ENCODE results near the gene YIF1A. TPM values are rescaled to one million over a fixed set of nuclear protein-coding genes. Genes with fewer than 3 reads are reported as not detected.

The YIF1A gene, protein sequence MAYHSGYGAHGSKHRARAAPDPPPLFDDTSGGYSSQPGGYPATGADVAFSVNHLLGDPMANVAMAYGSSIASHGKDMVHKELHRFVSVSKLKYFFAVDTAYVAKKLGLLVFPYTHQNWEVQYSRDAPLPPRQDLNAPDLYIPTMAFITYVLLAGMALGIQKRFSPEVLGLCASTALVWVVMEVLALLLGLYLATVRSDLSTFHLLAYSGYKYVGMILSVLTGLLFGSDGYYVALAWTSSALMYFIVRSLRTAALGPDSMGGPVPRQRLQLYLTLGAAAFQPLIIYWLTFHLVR
- 10 to 100 TPM; 63.9 to 73.6 TPM for total RNA-seq
- long read RNA-seq, donor 1, transcript YIF1A-203 (8 exons, 1,124 nt) = major isoform, 36 of 45 reads
- long read RNA-seq, donor 1, partial matches to known transcripts = 3 of 45 reads
- long read RNA-seq, donor 1, other reads (novel, unspliced or antisense) = 3 of 45 reads
- long read RNA-seq, donor 2, transcript YIF1A-201 (7 exons, 943 nt) = minor isoform, 15 of 273 reads
- long read RNA-seq, donor 2, transcript YIF1A-203 (8 exons, 1,124 nt) = major isoform, 227 of 273 reads
- long read RNA-seq, donor 2, partial matches to known transcripts = 13 of 273 reads
- long read RNA-seq, donor 2, other reads (novel, unspliced or antisense) = 17 of 273 reads

GRCh38 chr11:66288671-66289547 lies at the start of gene YIF1A:
YIF1A (minus strand) TSS chr11:66289143; CDS start chr11:66288985, 158 bp downstream.
- intact Hi-C loops (cut with DNase I) = loop anchor here in 1 of 2 donors (10.0 kb wide), 1 partner anchor 64 kb away; no protein-coding TSS in a partner anchor
- peak; percentile 99 for DNase-seq (ENCODE audit: low spot score)

- DNase-seq (ENCODE audit: low spot score) = peak; percentile 72
- intact Hi-C loops (cut with DNase I) = no loop called here
Measured at GRCh38 chr11:66337103-66337899, 48.4 kb upstream of the YIF1A start.

GRCh38 chr11:66336234-66337102 lies 47.5 kb upstream of the YIF1A start, which contains the start of gene RIN1:
RIN1 (minus strand) TSS chr11:66336434; CDS start chr11:66336402, 32 bp downstream.
- DNase-seq (ENCODE audit: low spot score) = peak; percentile 93
- intact Hi-C loops (cut with DNase I) = no loop called here

DNA sequence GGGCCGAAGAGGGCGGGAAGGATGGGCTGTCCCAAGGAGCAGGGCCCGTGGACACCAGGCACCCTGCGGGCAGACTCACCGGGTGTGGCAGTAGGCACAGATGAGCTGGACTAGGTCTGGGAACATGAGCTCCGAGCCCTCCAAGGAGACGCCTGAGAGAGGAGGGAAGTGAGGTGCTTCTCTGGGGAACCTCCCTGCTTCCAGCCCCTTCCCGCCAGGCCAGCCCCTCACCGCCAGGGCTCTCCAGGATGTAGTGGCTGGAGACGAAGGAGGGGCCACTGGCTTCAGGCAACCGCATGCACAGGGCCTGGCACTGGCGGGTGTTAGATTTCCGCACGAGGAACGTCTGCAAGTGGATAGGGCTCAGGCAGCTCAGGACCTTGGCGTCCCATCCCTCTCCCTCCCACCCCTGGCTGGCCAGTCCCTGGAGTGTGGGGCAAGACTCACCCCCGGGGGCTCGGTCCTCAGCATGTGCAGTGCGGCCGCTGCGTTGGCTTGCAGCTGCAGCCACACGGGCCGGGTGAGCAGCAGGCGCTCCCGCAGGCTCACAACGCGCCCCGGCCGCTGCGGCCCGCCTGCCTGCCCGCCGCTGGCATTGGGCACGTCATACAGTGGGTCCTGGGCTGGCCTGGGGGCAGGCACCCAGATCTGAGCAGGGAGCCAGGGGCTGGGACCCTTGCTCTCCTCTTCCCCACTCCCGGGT lies 46.7 kb upstream of the YIF1A start:
- intact Hi-C loops (cut with DNase I) = no loop called here
- peak; percentile 85 for DNase-seq (ENCODE audit: low spot score)

DNA sequence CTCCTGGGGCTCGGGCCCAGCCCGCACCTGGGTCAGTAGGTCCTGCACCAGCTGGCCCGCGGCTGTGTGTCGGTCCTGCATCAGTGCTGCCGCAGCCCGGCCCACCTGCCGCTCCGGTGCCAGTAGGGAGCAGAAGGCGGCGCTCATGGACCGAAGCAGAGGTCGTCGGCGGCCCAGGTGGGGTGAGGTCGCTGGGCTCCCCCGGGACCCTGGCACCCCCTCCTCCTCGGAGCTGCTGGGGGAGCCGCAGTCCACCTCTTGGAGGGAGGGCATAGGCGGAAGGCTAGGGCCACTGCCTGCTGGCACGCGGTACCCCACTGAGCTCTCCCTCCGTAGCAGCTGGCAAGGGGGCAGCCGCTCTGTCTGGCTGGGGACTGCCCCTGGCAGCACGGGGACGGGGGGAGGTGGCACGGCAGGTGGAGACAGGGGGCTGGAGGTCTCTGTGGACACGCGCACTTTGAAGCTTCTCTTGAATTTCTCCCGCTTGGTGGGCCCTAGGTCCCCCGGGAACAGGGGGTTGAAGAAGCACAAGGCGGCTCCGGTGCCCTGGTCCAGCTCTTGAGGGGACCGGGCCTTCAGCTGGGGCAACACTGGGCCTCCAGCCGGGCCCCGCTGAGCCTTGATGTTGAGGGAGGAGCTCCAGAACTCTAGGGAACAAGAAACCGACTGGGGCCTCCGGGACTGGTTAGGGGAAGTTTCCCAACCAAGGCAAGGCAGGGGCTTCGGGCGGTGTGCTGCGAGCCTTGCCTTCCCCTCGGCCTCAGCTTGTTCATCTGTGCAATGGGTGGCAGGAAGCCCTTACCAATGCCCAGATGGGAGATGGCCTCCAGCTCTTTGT lies 45.9 kb upstream of the YIF1A start:
- intact Hi-C loops (cut with DNase I) = no loop called here
- peak; percentile 80 for DNase-seq (ENCODE audit: low spot score)

DNA sequence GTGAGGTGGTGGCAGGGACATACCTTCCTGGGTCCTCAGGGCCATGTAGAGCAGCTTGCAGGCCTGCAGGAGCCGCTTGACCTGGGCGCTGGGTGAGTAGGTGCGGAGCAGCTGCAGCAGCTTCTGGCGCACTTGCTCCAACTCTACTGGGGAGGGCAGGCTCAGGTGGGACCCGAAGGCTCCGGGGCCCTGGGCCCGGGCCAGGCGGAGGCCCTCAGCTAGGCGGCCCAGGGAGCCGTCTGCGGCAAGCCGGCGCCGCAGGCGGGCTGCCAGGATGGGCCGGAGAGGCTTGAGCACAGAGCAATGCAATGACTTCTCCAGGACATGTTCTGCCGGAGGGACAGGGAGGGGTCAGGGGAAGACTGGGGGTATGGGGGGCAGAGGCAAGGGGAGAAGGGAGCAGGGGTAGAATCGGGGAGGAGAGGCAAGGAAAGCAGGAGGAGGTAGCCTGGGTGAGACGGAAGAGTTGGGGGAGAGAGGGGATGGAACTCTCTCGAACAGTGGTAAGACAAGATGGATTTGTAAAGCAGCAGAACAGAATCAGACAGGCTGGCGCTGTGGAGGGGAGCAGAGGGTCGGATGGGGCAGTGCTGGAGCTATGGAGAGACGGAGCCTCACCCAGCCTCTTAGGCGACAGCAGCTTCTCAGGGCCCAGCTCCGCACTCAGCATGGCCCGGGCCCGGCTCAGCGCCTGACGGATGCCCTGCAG lies 45.1 kb upstream of the YIF1A start:
- DNase-seq (ENCODE audit: low spot score) = peak; percentile 73
- intact Hi-C loops (cut with DNase I) = no loop called here

GRCh38 chr11:66333220-66333877 lies 44.4 kb upstream of the YIF1A start:
- peak; percentile 72 for DNase-seq (ENCODE audit: low spot score)
- intact Hi-C loops (cut with DNase I) = no loop called here

DNA sequence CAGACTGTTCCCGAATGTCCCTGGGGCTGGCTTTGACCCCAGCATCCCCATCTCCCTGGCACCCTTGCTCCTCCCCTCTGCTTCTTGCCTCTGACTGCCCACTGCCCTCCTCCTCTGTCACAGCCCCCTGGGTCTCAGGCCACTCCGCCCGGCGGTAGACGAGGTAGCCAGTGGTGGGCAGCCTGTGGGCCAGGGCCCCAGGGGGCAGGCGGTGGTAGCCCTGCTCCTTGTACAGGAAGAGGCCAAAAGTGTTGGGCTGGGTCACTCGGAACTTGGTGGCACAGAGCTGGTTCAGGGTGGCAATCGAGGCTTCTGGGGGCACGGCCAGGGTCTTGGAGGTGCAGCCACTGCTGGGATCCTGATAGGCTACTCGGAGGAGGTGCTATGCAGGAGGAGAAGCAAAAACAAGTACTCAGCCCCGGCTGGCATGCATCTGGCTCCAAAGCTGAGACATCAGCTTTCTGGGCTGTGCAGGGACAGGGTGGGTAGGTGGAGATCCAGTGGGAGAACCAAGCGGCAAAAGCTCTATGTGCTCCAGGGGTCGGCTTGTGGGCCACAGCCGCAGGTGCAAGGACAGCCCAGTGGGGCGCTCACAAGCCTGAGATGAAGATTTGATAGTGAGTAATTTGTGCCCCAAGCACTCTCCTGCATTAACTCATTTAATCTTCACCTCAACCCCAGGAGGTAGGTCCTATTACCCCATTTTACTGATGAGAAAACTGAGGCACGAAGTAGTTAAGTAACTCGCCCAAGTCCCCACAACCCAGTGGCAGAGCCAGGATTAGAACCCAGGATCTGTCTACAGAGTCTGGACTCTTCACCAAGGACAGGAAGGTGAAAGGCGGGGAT lies 43.7 kb upstream of the YIF1A start:
- peak; percentile 69 for DNase-seq (ENCODE audit: low spot score)
- intact Hi-C loops (cut with DNase I) = no loop called here

DNA sequence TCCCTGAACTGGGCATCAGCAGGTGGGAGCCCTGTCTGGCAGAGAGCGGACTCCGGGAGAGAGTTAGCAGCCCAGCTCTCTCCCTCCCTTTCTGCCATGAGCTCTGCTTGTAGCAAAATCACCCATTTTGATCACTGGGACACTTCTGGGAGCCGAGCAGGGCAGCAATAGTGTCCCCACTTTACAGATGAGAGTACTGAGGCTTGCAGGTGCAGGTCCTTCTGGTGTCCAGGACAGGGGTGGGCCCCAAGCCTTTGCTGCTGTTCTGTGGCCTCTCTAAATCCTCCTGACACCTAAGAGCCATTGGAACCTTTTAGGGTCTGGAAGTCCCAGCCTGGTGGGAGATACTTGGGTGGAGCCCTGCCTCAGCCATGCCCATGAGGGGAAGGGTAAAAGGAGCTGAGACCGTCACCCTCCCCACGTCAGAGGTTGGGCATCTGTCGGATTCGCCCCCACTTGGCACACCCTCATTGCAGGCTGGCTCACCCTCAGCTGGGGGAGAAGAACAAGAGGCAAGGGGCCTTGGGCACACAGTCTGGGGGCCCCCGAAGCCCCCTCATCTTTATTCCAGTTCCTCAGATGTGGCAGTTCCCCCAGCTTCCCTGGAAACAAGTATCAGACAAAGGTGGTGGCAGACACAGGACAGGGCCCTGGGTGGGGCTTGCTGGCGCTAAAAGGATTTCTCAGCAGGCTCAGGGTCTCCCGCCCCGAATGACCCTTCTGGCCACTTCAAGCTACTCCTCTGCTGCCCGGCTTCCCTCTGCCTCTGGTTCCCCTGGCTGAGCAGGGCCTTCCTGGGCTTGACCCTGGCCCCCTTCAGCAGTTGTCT lies 42.8 kb upstream of the YIF1A start:
- intact Hi-C loops (cut with DNase I) = no loop called here
- peak; percentile 71 for DNase-seq (ENCODE audit: low spot score)

- intact Hi-C loops (cut with DNase I) = no loop called here
- DNase-seq (ENCODE audit: low spot score) = peak; percentile 76
Measured at GRCh38 chr11:66330931-66331330, 42.0 kb upstream of the YIF1A start.

DNA sequence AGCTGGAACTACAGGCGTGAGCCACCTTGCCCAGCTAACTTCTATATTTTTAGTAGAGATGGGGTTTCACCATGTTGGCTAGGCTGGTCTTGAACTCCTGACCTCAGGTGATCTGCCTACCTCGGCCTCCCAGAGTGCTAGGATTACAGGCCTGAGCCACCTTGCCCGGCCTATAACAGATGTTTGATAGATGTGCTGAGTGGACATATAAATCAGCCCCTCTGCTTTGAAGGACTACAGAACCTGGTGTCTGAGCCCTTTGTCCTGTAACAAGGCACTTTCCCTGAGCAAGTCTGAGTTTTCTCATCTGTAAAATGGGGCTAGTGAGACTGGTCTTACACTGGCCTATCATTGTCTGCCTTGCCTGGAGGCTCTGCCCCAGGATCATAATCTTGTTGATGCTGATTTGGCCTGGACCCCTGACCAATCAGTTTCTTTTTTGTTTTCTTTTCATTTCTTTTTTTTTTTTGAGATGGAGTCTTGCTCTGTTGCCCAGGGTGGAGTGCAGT lies 40.3 kb upstream of the YIF1A start:
- DNase-seq (ENCODE audit: low spot score) = no peak
- intact Hi-C loops (cut with DNase I) = no loop called here

GRCh38 chr11:66328302-66329144 lies 39.6 kb upstream of the YIF1A start:
- intact Hi-C loops (cut with DNase I) = no loop called here
- peak; percentile 93 for DNase-seq (ENCODE audit: low spot score)

GRCh38 chr11:66328031-66328301 lies 39.0 kb upstream of the YIF1A start:
- intact Hi-C loops (cut with DNase I) = no loop called here
- no peak for DNase-seq (ENCODE audit: low spot score)
